WTC11 (cell line): ENCODE results near the gene MAP7. TPM values are rescaled to one million over a fixed set of nuclear protein-coding genes. Genes with fewer than 3 reads are reported as not detected.

ENCODE experiments used
- ATAC-seq: fragments of 200-7000 bp; cut with Tn5 transposase; 2 replicates; pipeline ENCODE4 v1.10.0; 2021; ENCODE audit warnings: mild to moderate bottlenecking, moderate library complexity
- CTCF ChIA-PET: fragments of 300-600 bp; sonication (Branson Sonifier 250); formaldehyde crosslinking; loops from one replicate; lab custom pipeline; 2021; ENCODE audit warnings: antibody characterized with exemption; lab: Charles Lee
- POLR2A ChIA-PET: fragments of 350-600 bp; sonication (Branson Sonifier 250); formaldehyde crosslinking; loops from one replicate; lab custom pipeline; 2021; ENCODE audit warnings: antibody characterized with exemption; lab: Charles Lee
- DNase-seq: peaks from one replicate; pipeline ENCODE4 v3.0.0; 2021; ENCODE audit warnings: low spot score
- H3K27ac Mint-ChIP-seq: 2 replicates; pipeline ENCODE4 v1.8.0; 2021; ENCODE audit warnings: mixed read lengths
- H3K27me3 Mint-ChIP-seq: 2 replicates; pipeline ENCODE4 v1.8.0; 2021; ENCODE audit warnings: low read depth, mild to moderate bottlenecking, moderate library complexity, mixed read lengths
- H3K36me3 Mint-ChIP-seq: 2 replicates; pipeline ENCODE4 v1.8.0; 2021; ENCODE audit warnings: mixed read lengths
- H3K4me1 Mint-ChIP-seq: 2 replicates; pipeline ENCODE4 v1.8.0; 2022; ENCODE audit warnings: mixed read lengths
- H3K4me3 Mint-ChIP-seq: 2 replicates; pipeline ENCODE4 v1.8.0; 2021; ENCODE audit warnings: mild to moderate bottlenecking, moderate library complexity, mixed read lengths
- H3K9me3 Mint-ChIP-seq: 2 replicates; pipeline ENCODE4 v1.8.0; 2021; ENCODE audit warnings: mixed read lengths
- AFF4 ChIP-seq: sonication (generic); formaldehyde crosslinking; IDR thresholded peaks from 2 replicates; pipeline ENCODE4 v1.8.1; 2023; ENCODE audit warnings: mild to moderate bottlenecking, missing genetic modification reagents, borderline replicate concordance
- CDX4 ChIP-seq: fragments of 250-450 bp; sonication (Bioruptor Pico); IDR thresholded peaks from 2 replicates; pipeline ENCODE4 v1.9.0; 2021; ENCODE audit warnings: moderate library complexity, mild to moderate bottlenecking, inconsistent platforms, borderline replicate concordance
- EMX1 ChIP-seq: fragments of 250-450 bp; sonication (Bioruptor Pico); IDR thresholded peaks from 2 replicates; pipeline ENCODE4 v1.8.0; 2021; ENCODE audit warnings: mild to moderate bottlenecking
- GTF2I ChIP-seq: fragments of 250-450 bp; sonication (Bioruptor Pico); conservative IDR thresholded peaks from 2 replicates; pipeline ENCODE4 v1.4.0; 2021; ENCODE audit warnings: mild to moderate bottlenecking
- JAZF1 ChIP-seq: fragments of 250-450 bp; sonication (Bioruptor Pico); IDR thresholded peaks from 2 replicates; pipeline ENCODE4 v1.9.0; 2021; ENCODE audit warnings: moderate library complexity, mild to moderate bottlenecking, inconsistent platforms
- NR1H2 ChIP-seq: sonication (generic); formaldehyde crosslinking; IDR thresholded peaks from 2 replicates; pipeline ENCODE4 v1.9.0; 2021; ENCODE audit warnings: mild to moderate bottlenecking, moderate library complexity, missing genetic modification reagents
- OVOL2 ChIP-seq: fragments of 250-450 bp; sonication (Bioruptor Pico); IDR thresholded peaks from 2 replicates; pipeline ENCODE4 v1.9.0; 2021; ENCODE audit warnings: mild to moderate bottlenecking, borderline replicate concordance
- TCF7 ChIP-seq: sonication (generic); formaldehyde crosslinking; IDR thresholded peaks from 2 replicates; pipeline ENCODE4 v1.8.0; 2022; ENCODE audit warnings: mild to moderate bottlenecking, low read depth, missing genetic modification reagents, moderate library complexity
- ZBTB21 ChIP-seq: sonication (generic); formaldehyde crosslinking; IDR thresholded peaks from 2 replicates; pipeline ENCODE4 v1.8.1; 2023; ENCODE audit warnings: mild to moderate bottlenecking, missing genetic modification reagents, borderline replicate concordance
- ZNF219 ChIP-seq: sonication (generic); formaldehyde crosslinking; IDR thresholded peaks from 2 replicates; pipeline ENCODE4 v1.8.0; 2023; ENCODE audit warnings: missing genetic modification reagents, mild to moderate bottlenecking, borderline replicate concordance
- ZNF532 ChIP-seq: fragments of 250-450 bp; sonication (Bioruptor Pico); IDR thresholded peaks from 2 replicates; pipeline ENCODE4 v1.9.0; 2021; ENCODE audit warnings: mild to moderate bottlenecking, borderline replicate concordance
- total RNA-seq: library from RNA; stranded (reverse); gene quantifications from 3 replicates; pipeline ENCODE4 v1.2.3, GENCODE V29; 2021
- TF ChIP-seq, protein P1 (sequence below): sonication (generic); formaldehyde crosslinking; IDR thresholded peaks from 2 replicates; pipeline ENCODE4 v1.8.1; 2023; ENCODE audit warnings: mild to moderate bottlenecking, missing genetic modification reagents
- TF ChIP-seq, protein P2 (sequence below): fragments of 250-450 bp; sonication (Bioruptor Pico); IDR thresholded peaks from 2 replicates; pipeline ENCODE4 v2.1.2; 2022; ENCODE audit warnings: mild to moderate bottlenecking, moderate library complexity
- TF ChIP-seq, protein P3 (sequence below): sonication (generic); formaldehyde crosslinking; conservative IDR thresholded peaks from 2 replicates; pipeline ENCODE4 v1.8.1; 2022; ENCODE audit warnings: mild to moderate bottlenecking, missing genetic modification reagents

The MAP7 gene
- total RNA-seq, 1 experiment from 2014 or later = 56.6 TPM

DNA sequence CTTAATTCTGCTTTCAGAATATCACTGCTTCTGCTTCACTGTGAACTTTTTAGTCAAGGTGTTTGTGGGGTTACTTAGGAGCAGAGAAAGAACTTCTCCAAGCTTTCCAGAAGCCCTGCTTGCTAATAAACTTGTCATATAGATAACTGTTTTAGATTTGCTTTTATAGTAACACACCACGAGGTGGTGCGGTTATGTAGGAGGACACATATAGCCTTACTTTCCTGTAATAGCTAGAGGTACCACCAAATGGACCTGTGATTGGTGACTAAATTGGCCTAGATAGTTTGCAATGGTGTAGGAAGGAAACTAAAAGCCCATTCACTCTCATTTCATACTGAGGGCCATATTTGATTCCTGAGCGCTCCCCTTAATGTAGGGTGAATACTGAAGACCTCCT is 208.3 kb downstream of the MAP7 start:
- POLR2A ChIA-PET = no interaction called here
- no peak overlapping the region for H3K27ac Mint-ChIP-seq
- ATAC-seq = no peak

GRCh38 chr6:136341367-136341766 is 208.9 kb downstream of the MAP7 start:
- H3K27ac Mint-ChIP-seq = no peak overlapping the region
- ATAC-seq (no peak), DNase-seq (no peak)
- H3K36me3 Mint-ChIP-seq = peaks cover 16% of the 10 kb centered on the region
- H3K9me3 Mint-ChIP-seq = no peaks in the 10 kb centered on the region
- no peak for TF ChIP-seq GTF2I (CRISPR knock-in tag)
- ChIA-PET POLR2A (no interaction called here), CTCF (no interaction called here)
- peaks cover 4% of the 10 kb centered on the region; the same call in 1 of the 2 replicates for H3K4me1 Mint-ChIP-seq
- H3K4me3 Mint-ChIP-seq = no peak overlapping the region
- H3K27me3 Mint-ChIP-seq = no peaks in the 10 kb centered on the region

More for the DNA sequence above, 208.3 kb downstream of the MAP7 start:
- Mint-ChIP-seq H3K4me1 (peaks cover 2% of the 10 kb centered on the region; the same call in 1 of the 2 replicates), H3K36me3 (peaks cover 19% of the 10 kb centered on the region), H3K4me3 (no peak overlapping the region), H3K9me3 (no peaks in the 10 kb centered on the region)
- CTCF ChIA-PET = interaction anchor here (0.6 kb wide), 1 partner anchor 205 kb away, joined by 4 read pairs; no protein-coding TSS in a partner anchor
- DNase-seq = no peak
- no peak for TF ChIP-seq AFF4 (CRISPR knock-in tag)
- no peak for TF ChIP-seq CDX4 (CRISPR knock-in tag)
- no peak for TF ChIP-seq NR1H2 (CRISPR knock-in tag)
- TF ChIP-seq, all 79 proteins: peak for 0
- no peaks in the 10 kb centered on the region for H3K27me3 Mint-ChIP-seq

GRCh38 chr6:136338486-136338885 is 211.7 kb downstream of the MAP7 start:
- Mint-ChIP-seq H3K4me3 (no peak overlapping the region), H3K4me1 (peaks cover 18% of the 10 kb centered on the region; the same call in 1 of the 2 replicates), H3K36me3 (no peaks in the 10 kb centered on the region), H3K9me3 (no peaks in the 10 kb centered on the region), H3K27ac (no peak overlapping the region), H3K27me3 (no peaks in the 10 kb centered on the region)
- POLR2A ChIA-PET = no interaction called here
- ATAC-seq = peak; percentile 30
- no peak for DNase-seq
- CTCF ChIA-PET = interaction anchor here (1.4 to 3.9 kb wide), 2 partner anchors 15 to 212 kb away, joined by 3 to 23 read pairs; partner anchors contain the start of gene MAP7
- TF ChIP-seq AFF4 (CRISPR knock-in tag) = no peak
- TF ChIP-seq, protein P1, sequence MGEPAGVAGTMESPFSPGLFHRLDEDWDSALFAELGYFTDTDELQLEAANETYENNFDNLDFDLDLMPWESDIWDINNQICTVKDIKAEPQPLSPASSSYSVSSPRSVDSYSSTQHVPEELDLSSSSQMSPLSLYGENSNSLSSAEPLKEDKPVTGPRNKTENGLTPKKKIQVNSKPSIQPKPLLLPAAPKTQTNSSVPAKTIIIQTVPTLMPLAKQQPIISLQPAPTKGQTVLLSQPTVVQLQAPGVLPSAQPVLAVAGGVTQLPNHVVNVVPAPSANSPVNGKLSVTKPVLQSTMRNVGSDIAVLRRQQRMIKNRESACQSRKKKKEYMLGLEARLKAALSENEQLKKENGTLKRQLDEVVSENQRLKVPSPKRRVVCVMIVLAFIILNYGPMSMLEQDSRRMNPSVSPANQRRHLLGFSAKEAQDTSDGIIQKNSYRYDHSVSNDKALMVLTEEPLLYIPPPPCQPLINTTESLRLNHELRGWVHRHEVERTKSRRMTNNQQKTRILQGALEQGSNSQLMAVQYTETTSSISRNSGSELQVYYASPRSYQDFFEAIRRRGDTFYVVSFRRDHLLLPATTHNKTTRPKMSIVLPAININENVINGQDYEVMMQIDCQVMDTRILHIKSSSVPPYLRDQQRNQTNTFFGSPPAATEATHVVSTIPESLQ (CRISPR knock-in tag) = no peak
- TF ChIP-seq, protein P2, sequence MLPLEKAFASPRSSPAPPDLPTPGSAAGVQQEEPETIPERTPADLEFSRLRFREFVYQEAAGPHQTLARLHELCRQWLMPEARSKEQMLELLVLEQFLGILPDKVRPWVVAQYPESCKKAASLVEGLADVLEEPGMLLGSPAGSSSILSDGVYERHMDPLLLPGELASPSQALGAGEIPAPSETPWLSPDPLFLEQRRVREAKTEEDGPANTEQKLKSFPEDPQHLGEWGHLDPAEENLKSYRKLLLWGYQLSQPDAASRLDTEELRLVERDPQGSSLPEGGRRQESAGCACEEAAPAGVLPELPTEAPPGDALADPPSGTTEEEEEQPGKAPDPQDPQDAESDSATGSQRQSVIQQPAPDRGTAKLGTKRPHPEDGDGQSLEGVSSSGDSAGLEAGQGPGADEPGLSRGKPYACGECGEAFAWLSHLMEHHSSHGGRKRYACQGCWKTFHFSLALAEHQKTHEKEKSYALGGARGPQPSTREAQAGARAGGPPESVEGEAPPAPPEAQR (CRISPR knock-in tag) = no peak
- TF ChIP-seq EMX1 = no peak
- no peak for TF ChIP-seq ZNF532 (CRISPR knock-in tag)
- no peak for TF ChIP-seq JAZF1 (CRISPR knock-in tag)
- TF ChIP-seq, protein P3, sequence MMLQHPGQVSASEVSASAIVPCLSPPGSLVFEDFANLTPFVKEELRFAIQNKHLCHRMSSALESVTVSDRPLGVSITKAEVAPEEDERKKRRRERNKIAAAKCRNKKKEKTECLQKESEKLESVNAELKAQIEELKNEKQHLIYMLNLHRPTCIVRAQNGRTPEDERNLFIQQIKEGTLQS (CRISPR knock-in tag) = no peak
- TF ChIP-seq ZNF219 (CRISPR knock-in tag) = no peak
- TF ChIP-seq TCF7 (CRISPR knock-in tag) = no peak
- no peak for TF ChIP-seq OVOL2 (CRISPR knock-in tag)
- no peak for TF ChIP-seq ZBTB21
